ENCODE measurements around the gene PEDS1. TPM values are rescaled to one million over a fixed set of nuclear protein-coding genes. Genes with fewer than 3 reads are reported as not detected.

PEDS1 gene
- total and polyA plus RNA-seq, 2 of the 13 experiments (the other 11 are each of a cell fraction or from before 2014, with no cell fraction given) = 30.5 to 93.9 TPM

DNA sequence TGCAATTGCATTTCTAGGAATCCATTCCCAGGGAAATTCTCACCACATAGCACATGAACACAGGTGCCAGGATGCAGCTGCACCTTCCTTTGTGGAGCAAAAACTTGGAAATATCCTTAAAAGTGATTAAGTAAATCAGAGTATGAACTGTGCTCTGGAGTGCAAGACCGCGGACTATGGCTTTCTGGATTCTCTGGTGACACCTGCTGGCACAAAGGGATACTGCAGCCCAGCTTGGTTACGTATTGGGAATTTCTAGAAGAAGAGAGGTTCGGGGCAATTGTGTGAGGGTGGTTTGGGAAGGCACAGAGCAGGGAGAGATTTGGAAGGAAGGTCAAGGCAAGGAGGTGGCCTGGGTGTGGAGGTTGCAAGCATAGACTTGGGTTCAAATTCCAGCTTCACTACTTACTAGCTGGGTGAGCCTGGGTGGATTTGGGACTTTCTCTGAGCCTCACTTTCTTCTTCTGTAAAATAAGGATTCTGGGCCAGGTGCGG is 15.9 kb upstream of the PEDS1 start (continued):
- TF ChIP-seq CBX2 (IDR thresholded peaks at IDR 0.05; ENCODE audit: low read depth, low read length) = no peak
- peak; percentile 43; the same call in 1 of the 2 replicates for TF ChIP-seq CBX2 (CRISPR knock-in tag; IDR thresholded peaks at IDR 0.05; ENCODE audit: low read depth)
- TF ChIP-seq IKZF4 (CRISPR knock-in tag; IDR thresholded peaks at IDR 0.05; ENCODE audit: borderline replicate concordance, low read depth, not compliant biosample characterization) = peak; percentile 28
- peak; percentile 34; the same call in 1 of the 2 replicates for TF ChIP-seq ZNF232 (CRISPR knock-in tag; IDR thresholded peaks at IDR 0.05; ENCODE audit: borderline replicate concordance)
- 0 out of 2 replicates have a peak, but pooled peaks have one; percentile 19 for TF ChIP-seq ZNF556 (CRISPR knock-in tag; IDR thresholded peaks at IDR 0.05; ENCODE audit: borderline replicate concordance)
- TF ChIP-seq ISX (CRISPR knock-in tag; conservative IDR thresholded peaks at IDR 0.05) = no peak
- TF ChIP-seq JUNB (CRISPR knock-in tag; IDR thresholded peaks at IDR 0.05; ENCODE audit: borderline replicate concordance) = no peak
- no peak for TF ChIP-seq ZNF296 (CRISPR knock-in tag; conservative IDR thresholded peaks at IDR 0.05)
- TF ChIP-seq, protein P1, sequence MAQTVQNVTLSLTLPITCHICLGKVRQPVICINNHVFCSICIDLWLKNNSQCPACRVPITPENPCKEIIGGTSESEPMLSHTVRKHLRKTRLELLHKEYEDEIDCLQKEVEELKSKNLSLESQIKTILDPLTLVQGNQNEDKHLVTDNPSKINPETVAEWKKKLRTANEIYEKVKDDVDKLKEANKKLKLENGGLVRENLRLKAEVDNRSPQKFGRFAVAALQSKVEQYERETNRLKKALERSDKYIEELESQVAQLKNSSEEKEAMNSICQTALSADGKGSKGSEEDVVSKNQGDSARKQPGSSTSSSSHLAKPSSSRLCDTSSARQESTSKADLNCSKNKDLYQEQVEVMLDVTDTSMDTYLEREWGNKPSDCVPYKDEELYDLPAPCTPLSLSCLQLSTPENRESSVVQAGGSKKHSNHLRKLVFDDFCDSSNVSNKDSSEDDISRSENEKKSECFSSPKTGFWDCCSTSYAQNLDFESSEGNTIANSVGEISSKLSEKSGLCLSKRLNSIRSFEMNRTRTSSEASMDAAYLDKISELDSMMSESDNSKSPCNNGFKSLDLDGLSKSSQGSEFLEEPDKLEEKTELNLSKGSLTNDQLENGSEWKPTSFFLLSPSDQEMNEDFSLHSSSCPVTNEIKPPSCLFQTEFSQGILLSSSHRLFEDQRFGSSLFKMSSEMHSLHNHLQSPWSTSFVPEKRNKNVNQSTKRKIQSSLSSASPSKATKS (CRISPR knock-in tag; IDR thresholded peaks at IDR 0.05) = no peak
- TF ChIP-seq ZNF12 (CRISPR knock-in tag; IDR thresholded peaks at IDR 0.05) = peak; percentile 33; the same call in 1 of the 2 replicates
- no peak for TF ChIP-seq ONECUT2 (CRISPR knock-in tag; IDR thresholded peaks at IDR 0.05)
- TF ChIP-seq CSRNP1 (CRISPR knock-in tag; IDR thresholded peaks at IDR 0.05) = no peak
- TF ChIP-seq ZNF274 (CRISPR knock-in tag; IDR thresholded peaks at IDR 0.05) = peak; percentile 51; the same call in 1 of the 2 replicates
- TF ChIP-seq ZNF142 (CRISPR knock-in tag; IDR thresholded peaks at IDR 0.05) = no peak
- TF ChIP-seq DMAP1 (CRISPR knock-in tag; IDR thresholded peaks at IDR 0.05) = peak; percentile 55; the same call in 1 of the 2 replicates
- no peak for TF ChIP-seq NFE2L2 (IDR thresholded peaks at IDR 0.05; ENCODE audit: low read length)
- TF ChIP-seq ZNF770 (CRISPR knock-in tag; IDR thresholded peaks at IDR 0.05) = no peak
- TF ChIP-seq RXRA (CRISPR knock-in tag; IDR thresholded peaks at IDR 0.05) = 0 out of 2 replicates have a peak, but pooled peaks have one; percentile 39

Measured in HepG2 (cell line).